Stimulated activated CD4-positive, alpha-beta T cell treated with anti-CD3 and anti-CD28 coated beads, Interleukin-4, amount 100 ng/mL, for 48 hours (primary cell): Measurements from ENCODE around the gene A1BG.
"Not testable (repeated sequence)": the region's sequence is repeated elsewhere in the genome, so short reads cannot be mapped to it uniquely, and the experiment has no call there.

Experiments
- DNase-seq, 2 donors: peaks; one replicate each; pipeline ENCODE4 v3.0.0-alpha.2; 2020; ENCODE audit warnings: low read depth in 2 of 2

Gene A1BG

DNA sequence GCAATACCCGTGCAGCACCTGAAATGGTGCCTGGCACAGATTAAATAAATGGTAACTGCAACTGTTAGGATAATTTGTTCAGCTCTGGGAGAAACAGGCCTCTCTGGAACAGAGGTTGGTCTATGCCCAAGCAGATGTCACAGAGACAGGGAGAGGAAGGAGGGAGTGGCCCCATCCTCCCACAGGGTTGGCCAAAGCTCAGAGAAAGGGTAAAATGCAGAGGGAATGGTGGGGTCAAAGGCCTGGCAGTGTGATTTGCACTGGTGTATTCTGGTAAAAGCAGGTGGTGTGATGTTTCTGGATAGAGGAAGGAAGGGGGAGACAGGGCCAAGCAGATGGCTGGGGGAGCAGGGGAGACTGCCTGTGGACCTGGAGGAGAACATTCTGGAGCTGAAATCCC, 17.1 kb downstream of the A1BG start:
- no peak for DNase-seq

DNA sequence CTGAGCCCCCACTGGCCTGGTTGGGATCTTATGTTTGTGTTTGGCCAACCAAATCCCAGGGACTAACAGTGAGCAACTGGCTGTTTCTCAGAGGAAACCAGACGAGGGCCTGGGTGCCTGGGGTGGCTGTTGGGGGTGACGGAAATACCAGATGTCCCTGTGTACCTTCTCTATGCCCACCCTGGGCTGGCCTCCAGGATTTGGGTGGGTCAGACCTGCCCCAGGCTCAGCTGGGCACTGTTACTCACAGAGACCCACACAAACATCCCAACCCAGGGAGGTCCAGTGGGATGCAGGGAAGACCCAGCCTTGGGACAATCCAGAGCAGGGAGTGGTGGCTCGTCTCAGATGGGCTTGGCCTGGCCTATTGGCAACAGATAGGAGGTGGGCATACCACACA, 17.7 kb downstream of the A1BG start:
- no peak for DNase-seq

DNA sequence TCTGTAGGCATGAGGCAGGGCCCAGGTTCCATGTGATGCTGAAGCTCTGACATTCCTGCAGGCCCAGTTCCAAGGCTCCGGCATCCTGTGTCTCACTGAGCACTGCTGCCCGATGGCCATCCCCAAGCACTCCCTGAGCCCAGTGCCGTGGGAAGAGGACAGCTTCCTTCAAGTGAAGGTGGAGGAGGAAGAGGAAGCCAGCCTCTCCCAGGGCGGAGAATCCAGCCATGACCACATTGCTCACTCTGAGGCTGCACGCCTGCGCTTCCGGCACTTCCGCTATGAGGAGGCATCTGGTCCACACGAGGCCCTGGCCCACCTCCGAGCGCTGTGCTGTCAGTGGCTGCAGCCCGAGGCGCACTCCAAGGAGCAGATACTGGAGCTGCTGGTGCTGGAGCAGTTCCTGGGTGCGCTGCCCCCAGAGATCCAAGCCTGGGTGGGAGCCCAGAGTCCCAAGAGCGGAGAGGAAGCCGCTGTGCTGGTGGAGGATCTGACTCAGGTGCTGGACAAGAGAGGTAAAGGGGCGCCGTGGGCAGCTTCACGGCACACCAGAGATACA, 18.5 kb downstream of the A1BG start:
- DNase-seq: no peak

- DNase-seq: no peak
Observed at GRCh38 chr19:58332697-58333096, 20.6 kb downstream of the A1BG start.

GRCh38 chr19:58330458-58330857, 22.8 kb downstream of the A1BG start:
- no peak for DNase-seq

GRCh38 chr19:58328999-58329398, 24.3 kb downstream of the A1BG start:
- DNase-seq: no peak

GRCh38 chr19:58326914-58327726, 26.2 kb downstream of the A1BG start, which contains the start of gene ZSCAN22:
ZSCAN22 (plus strand) TSS chr19:58326994; CDS start chr19:58334803, 7,809 bp downstream.
- DNase-seq: peak; percentile 87 to 92

- DNase-seq: no peak
Observed at GRCh38 chr19:58326501-58326913, 26.8 kb downstream of the A1BG start.

DNA sequence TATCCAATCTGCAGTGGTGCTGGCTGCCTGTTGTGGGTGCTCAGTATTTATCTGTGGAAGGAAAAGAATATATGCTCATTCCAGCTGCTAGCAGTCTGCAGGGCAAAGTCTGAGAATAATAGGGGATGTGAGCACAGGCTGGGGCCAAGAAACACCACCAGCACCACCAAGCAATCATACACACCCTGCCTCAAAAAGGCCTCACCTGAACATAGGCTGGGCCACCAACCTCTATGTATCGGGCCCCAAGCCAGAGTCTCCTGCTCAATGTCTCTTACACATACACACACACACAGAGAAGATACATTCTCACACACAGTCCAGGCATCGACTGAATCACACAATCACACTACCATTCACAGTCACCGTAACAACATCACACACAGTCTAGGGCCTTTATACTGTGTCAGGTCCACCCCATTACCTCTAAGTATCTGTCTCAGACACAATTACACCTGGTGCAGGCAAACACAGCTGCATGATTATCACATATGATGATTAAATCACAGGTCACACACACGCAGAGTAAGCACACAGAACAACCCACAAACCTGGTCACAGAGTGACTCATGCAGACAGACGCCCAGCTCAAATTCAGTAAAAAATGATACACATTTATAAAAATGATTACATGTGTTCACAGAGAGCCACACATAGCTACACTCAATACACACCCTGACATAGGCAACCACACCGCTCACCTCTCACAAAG, 27.8 kb downstream of the A1BG start:
- DNase-seq: no peak

DNA sequence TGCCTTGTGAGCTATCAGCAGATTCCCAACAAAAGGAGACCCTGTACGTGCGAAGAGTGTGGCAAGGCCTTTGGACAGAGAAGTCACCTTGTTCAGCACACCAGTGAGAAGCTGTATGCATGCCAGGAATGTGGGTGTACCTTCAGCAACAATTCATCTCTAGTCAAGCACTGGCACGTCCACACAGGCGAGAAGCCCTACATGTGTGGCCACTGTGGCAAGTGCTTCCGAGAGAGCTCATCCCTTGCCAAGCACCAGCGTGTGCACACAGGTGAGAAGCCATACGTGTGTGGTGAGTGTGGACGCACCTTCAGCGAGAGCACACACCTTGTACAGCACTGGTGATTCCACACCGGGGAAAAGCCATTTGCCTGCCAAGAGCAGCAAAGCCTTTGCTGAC, 34.1 kb downstream of the A1BG start:
- no peak for DNase-seq

DNA sequence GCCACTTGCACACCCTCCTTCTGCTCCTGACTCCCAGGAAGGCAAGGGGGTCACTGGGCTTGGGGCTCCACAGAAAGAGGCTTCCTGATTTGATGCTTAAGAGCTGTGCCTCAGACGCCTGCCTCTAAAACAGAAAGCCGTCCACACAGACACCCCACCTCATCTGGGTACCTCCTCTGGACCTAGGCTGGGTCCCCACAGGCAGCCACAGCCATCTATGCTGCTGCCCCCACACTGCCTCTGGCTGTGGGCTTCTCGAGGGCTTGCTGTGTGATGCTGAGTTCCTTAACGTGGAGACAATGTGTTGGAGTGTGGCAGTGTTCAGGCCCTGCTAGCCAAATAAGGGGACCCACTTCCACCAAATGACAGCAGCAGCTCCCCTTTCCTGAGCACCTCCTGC, 35.0 kb downstream of the A1BG start:
- DNase-seq: no peak

- DNase-seq: no peak
Observed at GRCh38 chr19:58317476-58318072, 35.7 kb downstream of the A1BG start.

DNA sequence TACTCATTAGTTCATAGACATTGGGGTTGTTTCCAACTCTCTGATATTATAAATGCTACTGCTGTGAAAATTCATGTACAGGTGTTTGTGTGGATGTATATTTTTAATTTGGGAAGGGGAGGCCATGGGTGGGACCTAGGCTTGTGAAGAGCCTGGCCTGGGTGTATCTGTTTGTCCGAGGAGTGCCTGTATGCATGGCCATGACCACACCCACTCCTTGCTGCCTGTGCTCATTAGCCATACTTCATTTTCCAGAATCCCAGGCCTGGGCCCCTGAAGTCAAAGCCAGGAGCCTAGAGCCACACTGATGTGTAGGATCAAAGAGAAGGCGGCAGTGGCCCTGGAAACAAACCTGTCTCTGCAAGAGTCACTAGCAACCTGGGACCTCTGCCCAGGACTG, 37.7 kb downstream of the A1BG start:
- no peak for DNase-seq

GRCh38 chr19:58311345-58311865, 41.9 kb downstream of the A1BG start:
- DNase-seq: no peak

GRCh38 chr19:58310685-58311084, 42.6 kb downstream of the A1BG start:
- DNase-seq: not testable (repeated sequence)

DNA sequence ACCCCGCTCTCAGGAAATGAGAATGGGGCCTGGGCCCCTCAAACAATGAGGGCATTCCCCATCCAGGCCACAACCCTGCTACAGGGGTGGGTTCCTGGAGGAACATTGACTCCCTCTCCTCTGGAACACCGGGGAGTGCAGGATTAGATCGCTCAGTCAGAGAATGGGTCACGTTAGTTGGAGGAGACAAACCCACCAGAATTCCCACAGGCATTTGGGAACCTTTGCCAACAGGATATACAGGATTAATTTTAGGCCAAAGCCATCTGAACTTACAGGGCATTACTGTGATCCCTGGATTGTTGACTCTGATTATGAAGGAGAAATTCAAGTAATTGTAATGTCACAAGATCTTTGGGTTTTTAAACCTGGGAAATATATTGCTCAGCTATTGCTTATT, 45.6 kb downstream of the A1BG start:
- no peak for DNase-seq

DNA sequence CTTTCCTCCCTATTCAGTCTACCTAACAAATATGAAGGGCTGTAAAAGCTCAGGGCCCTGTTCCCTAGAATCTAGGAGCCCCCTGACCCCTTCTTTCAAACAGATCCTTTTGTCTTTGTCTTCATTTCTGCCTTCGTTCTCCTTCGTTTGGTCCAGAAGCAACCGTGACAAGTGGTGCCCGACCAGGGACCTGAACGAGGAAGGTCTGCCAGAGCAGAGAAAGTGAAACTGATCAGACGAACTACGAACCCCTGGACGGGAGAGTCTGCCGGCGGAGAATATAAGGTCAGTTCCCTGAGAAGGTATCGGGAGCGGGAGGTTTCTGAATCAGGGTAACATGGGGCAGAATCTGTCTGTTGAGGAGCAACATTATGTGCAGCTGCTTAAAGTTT, 47.4 kb downstream of the A1BG start:
- DNase-seq: no peak

DNA sequence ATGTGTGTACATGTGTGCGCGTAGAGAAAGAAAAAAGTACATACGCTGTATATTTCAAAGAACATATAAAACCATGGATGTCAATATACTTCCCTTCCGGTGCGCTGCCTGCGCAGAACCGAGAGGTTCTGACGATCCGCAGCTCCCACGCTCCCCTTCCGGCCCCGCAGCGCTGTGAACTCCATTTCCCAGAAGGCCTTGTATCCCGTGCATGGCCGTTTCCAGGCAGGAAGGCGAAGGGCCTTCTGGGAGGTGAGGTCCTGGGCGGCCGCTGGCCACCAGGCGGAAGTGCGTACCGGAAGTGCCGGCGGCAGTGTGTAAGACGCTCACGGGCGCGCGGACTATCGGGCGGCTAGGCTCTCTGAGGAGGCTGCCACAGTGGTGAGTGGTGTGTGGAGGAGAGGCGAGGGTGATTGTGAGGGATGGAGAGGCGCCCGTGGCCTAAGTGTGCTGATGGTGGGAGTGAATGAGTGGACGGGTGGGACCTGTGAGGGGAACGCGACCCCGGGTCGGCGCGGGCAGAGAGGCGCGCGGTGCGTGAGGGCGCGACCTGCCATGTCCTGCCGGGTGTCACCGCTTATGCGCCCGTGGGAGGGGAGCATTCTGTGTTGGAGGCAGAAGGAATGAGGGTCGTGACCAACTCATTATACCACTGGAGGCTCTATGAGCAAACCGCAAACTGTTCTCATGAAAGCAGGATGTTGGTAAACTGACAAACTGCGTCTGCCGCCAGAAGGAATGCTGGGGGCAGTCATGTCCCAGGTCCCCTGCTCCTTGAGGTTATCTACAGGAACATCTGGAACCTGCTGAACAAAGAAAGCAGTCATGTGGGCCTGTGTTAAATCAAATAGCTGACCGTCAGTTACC, 48.0 kb downstream of the A1BG start, which contains the start of gene ERVK3-1:
ERVK3-1 (plus strand) TSS at position 313 of the 867 bp plus-strand sequence. CDS start 6,792 bp downstream, outside the sequence.
- peak; percentile 83 to 92 for DNase-seq

- no peak for DNase-seq
Observed at GRCh38 chr19:58304748-58305064, 48.6 kb downstream of the A1BG start.

DNA sequence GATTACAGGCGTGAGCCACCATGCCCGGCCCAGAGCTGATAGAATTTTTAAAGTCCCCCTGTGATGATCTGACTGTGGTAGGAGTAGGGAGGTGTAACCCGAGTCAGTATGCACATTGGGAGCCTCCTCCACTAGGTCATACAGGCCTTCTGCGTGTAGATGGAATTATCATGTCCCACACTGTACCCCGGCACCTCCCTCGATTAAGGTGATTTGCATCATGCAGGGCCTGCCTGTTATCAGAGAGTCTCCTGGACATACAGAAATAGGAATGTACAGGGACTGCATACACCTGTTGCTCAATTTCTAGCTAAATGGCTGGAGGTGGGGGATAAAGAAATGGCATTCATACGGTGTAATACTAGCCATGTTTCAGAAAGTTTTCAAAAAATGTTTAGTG, 49.0 kb downstream of the A1BG start:
- DNase-seq: no peak

DNA sequence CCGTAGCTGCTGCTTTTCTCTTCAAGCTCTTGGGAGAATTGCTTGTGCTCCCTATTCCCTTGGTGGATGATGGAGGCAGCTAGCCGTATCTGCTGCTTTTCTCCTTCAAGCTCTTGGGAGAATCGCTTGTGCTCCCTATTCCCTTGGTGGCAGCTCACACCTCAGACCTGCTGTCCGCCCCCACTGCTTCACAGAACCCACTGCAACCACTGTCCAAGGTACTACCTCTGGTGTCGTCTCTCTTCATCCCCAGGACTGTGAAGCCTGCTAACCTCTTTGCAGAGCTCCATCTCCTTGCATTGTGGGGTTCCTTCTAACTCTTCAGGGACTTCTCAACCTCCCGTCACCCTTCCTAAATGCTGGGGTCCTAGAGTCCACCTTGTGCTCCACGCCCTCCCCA, 52.7 kb downstream of the A1BG start:
- DNase-seq: no peak
